ENCODE results near the gene RGS11.

DNA sequence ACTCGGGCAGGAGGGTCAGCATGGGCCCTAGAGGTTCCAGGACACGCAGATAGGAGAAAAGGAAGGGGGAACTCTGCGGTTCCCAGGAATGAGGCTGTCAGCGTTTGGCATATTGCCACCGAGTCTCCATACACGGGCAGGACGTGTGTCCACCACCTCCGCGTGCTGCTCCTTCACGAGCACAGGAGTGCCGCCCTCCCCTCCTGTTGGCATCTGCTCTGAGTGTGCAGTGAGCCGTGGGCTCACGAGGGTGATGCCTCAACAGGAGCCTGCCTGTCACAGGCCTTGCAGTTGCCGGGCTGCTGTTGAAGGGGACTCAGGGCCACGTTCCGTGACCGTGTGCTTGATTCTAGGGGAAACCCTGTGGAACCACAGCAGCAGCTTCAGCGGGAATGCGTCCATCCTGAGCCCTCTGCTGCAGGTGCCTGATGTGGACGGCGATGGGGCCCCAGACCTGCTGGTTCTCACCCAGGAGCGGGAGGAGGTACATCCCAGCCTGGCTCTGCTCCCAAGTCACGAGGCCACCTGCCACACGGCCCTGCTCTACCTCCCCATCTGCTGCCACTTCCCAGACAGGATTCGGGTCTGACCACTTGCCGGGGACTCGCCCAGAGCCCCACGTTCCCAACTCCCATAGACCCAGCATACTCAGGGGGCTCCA, 14.6 kb downstream of the RGS11 start:
- TF ChIP-seq NFIC (IDR thresholded peaks at IDR 0.05) = peak; percentile 23; the same call in 1 of the 2 replicates
- TF ChIP-seq, protein P1, sequence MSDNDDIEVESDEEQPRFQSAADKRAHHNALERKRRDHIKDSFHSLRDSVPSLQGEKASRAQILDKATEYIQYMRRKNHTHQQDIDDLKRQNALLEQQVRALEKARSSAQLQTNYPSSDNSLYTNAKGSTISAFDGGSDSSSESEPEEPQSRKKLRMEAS (IDR thresholded peaks at IDR 0.05) = no peak
- TF ChIP-seq TAF1 (IDR thresholded peaks at IDR 0.05; ENCODE audit: low read depth) = no peak
- no peak for TF ChIP-seq CREB1 (IDR thresholded peaks at IDR 0.05; ENCODE audit: low read depth)
- TF ChIP-seq CEBPB (IDR thresholded peaks at IDR 0.05) = no peak
- no peak for TF ChIP-seq RAD21 (IDR thresholded peaks at IDR 0.05; ENCODE audit: low read depth)
- TF ChIP-seq EP300 (IDR thresholded peaks at IDR 0.05; ENCODE audit: borderline replicate concordance) = no peak
- TF ChIP-seq YY1 (IDR thresholded peaks at IDR 0.05; ENCODE audit: low read depth) = no peak
